ENCODE results near the gene PTPRD.

GRCh38 chr9:8536845-8537244, 2076.0 kb downstream of the PTPRD start:
- no peak for TF ChIP-seq EZH2 (IDR thresholded peaks at IDR 0.05; ENCODE audit: low read length, missing control alignments)
- no peak for TF ChIP-seq CTCF (conservative IDR thresholded peaks at IDR 0.05 in 1 of 2, IDR thresholded peaks at IDR 0.05 in 1 of 2; ENCODE audit: low read depth in 1 of 2, low read length in 2 of 2)

Measured in fibroblast of lung (primary cell).